Stimulated activated CD8-positive, alpha-beta memory T cell treated with anti-CD3 and anti-CD28 coated beads, Interleukin-12 subunit alpha, Interleukin-12 subunit beta, amount 100 ng/mL, for 4 hours (primary cell): ENCODE measurements around the gene MYL7.

Experiments
- DNase-seq: peaks from one replicate; pipeline ENCODE4 v3.0.0-alpha.2; 2020; ENCODE audit warnings: low read depth

MYL7 gene

GRCh38 chr7:44150466-44150832, 9.3 kb upstream of the MYL7 start:
- DNase-seq: no peak

DNA sequence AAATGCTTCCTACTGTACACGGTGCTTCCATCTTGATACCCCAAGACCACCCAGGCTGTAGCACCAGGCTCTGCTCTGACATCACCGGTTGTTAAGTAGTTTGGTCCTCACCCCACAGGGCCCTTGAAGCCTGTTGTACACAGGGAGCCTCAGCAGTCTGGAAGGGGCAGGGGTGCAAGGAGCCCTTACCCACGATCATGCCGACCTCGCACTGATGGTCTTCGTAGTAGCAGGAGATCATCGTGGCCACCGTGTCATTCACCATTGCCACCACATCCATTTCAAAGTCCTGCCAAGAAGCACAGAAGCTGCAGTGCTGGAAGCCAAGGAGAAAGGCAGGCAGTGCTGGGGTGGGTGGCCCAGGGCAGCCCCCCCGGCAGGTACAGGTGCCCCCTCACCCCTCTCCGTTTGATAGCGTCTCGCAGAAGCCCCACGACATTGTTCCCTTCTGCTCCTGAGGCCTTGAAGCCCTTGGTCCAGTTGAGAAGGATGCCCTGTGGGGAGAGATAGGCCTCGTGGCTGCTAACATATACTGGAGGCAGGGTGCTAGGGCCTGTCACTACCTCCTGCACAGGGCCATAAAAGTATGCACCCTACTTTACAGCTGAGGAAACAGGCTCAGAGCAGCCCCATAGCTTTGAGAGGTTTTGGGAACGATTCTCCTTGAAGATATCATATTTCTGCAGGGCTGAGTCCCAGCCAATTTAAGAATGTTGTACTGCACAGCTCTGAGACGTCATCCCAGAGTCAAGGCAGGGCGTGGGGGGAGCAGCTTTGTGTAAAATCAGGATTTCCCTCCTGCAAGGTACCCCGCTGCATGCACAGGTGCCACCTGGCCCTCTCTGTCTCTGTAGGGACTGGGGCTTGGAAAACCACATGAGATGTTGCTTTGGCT, 8.7 kb upstream of the MYL7 start:
- DNase-seq: no peak

GRCh38 chr7:44148961-44149536, 7.9 kb upstream of the MYL7 start:
- DNase-seq: no peak

- no peak for DNase-seq
Observed at GRCh38 chr7:44148166-44148565, 7.0 kb upstream of the MYL7 start.

GRCh38 chr7:44147026-44147991, 6.2 kb upstream of the MYL7 start:
- no peak for DNase-seq

DNA sequence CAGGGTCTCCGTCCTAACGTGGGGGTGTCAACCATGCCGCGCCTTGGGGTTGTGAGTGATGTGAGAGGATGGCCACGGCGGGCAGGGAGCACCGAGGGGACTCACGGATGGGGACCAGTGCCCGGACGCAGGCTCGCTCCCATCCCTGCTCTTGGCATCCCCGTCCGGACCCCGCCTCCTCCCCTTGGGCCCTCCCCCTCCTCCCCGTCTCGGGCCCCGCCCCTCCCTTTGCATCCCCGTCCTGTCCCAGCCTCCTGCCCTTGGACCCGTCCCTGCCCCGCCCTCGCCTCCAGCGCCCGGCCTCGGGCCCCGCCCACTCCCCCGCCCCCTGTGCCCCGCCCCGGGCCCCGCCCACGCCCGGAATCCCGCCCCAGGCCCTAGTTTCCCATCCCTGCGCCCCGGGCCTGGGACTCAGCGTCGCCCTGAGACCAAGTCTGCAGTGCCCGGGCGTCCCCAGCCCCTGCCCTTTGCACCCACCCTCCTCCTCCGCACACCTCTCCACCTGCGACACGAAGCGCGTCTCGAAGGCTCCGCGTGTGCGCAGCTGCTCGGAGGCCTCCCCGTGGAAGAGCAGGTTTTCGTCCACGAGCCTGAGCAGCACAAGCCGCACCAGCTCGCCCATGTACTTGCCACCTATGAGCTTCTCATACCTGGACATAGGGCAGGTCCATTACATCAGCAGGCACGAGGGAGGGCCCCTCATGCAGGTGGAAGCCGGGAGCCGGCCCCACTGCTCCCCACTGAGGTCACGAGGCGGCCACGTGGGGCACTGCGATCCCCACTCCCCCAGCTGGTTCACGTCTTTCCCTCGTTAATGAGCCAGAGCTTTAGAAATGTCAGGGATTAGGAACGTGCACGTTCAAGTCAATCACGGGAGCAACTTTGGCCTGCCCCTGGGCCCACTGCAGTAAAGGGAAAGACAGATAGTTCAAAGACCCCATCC, 5.1 kb upstream of the MYL7 start:
- DNase-seq: peak; percentile 51

DNA sequence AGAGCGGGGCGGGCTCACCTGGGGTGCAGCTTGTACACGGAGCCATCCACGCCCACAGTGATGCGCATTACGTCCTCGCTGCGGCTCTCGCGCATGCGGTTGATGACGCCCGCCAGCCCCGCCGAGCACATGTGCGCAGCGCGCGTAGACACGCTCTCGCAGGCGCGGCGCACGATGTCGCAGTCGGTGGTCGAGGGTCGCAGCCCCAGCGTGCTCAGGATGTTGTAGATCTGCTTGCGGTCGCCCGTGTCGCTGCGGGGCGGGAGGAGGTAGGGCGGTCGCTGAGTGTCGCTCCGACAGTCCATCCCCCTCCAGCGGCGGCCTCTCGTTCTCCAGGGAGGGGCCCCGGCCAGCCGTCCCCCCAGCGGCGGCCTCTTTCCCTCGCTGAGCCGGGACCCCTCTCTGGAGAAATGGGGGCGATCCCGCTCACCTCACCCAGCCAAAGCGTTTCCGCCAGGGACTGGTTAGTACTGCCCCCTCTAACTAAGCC, 4.4 kb upstream of the MYL7 start:
- peak; percentile 43 for DNase-seq

DNA sequence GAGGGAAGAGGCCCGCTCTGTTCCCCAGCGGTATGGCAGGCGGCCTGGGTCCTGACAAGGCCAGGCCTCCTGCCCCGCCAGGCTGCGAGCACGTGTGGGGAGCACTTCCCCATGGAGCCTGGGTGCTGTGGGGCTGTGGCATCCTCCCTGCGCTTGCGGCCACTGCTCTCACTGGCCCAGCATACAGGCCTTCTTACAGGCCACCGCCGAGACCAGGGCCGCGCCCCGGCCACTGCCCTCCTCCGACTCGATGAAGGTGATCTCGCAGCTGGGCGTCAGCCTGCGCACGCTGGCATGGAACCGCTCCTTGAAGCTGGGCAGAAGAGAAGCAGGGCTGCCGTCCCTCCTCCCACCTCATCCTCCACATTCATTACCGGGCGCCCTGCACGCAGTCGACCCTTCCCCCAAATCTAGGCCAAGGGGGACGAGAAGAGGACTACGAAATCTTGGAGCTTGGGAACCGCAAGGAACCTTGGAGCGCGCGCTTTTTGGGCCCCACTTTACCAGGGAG, 3.9 kb upstream of the MYL7 start:
- no peak for DNase-seq

DNA sequence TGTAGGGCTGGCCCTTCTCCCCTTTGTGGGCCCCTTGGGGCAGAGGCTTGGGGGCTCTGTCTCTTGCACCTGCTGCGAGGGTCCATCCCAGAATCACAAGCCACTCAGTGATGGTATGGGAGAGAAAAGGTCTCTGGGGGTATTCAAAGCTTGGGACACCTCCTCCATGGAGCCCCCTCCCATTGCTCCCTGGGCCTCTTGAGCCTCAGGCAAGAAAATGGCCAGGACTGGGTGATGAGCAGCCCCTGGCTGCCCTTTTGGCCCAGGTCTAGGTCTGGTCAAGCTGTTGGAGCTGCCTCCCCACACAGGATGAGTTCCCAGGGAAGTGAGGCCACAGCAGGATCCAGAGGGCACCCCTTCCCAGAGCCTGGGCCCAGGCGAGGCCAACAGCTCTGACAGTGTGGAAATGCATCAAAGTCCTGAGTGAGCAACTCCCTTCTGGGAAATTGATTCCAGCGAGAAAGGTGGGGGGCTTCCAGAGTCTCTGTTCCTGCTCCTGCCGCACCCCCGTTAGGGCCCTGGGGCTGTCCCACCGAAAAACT, 3.4 kb upstream of the MYL7 start:
- DNase-seq: no peak

DNA sequence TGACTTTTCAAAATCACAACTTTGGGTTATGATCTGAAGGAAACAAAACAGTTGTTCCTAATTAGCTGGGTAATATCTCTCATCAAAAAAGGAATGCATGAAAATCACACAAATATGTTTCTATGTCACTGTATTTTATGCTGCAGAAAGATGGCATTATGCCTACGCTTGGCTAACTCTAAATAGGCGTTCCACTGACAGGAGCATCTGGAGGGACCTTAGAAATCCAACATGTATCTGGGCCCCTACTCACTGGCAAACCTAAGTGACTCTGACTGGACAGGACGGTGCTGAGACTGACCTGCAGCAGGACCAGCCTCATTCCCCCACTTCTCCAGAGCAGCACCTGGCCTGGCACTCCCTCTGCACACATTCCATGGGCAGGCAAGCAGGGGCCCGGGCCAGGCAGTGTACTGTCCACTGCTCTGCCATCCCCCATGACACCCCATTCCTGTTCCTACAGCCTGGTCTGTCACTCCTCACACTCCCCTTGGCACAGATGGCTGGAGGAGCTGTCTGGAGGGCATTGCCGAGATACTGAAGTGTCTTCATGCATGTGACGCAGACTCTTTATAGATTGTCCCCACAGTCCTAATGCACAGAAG, 2.6 kb upstream of the MYL7 start:
- DNase-seq: no peak

DNA sequence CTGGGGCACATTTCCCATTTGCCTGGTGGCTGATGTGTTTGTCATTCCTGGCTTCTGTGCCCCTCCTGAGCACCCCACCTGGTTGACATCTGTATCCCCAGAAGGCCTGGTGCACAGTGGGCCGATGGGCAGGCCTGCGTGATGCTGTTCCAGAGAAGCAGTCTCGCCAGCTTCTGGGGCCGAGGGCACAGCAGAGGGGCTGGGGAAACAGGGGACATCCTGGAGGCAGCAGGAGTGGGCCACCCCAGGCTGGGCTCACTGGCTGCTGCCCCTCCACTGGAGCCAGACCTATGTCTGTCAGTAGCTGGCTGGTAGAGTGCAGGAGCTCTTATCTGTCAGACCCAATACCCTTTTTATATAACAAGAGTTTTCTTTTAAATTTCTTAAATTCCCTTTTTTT, 896 bp upstream of the MYL7 start:
- no peak for DNase-seq

DNA sequence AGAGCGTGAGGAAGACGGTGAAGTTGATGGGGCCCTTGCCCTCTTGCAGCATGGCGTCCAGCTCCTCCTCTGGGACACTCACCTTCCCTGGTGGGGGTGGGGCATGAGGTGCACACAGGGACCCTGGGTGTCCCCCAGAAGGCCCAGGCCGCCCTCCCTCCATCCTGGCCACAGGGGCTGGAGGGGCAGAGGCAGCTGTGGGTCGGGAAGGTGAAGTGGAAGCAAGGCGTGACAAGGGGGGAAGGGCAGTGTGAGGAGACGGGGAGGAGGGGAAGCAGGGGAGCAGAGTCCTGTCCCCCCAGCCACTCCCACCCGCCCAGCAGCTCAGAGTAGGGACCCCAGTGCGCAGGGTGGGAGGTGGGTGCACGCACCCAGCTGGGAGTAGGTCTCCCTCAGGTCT, 791 bp downstream of the MYL7 start:
- DNase-seq: no peak

DNA sequence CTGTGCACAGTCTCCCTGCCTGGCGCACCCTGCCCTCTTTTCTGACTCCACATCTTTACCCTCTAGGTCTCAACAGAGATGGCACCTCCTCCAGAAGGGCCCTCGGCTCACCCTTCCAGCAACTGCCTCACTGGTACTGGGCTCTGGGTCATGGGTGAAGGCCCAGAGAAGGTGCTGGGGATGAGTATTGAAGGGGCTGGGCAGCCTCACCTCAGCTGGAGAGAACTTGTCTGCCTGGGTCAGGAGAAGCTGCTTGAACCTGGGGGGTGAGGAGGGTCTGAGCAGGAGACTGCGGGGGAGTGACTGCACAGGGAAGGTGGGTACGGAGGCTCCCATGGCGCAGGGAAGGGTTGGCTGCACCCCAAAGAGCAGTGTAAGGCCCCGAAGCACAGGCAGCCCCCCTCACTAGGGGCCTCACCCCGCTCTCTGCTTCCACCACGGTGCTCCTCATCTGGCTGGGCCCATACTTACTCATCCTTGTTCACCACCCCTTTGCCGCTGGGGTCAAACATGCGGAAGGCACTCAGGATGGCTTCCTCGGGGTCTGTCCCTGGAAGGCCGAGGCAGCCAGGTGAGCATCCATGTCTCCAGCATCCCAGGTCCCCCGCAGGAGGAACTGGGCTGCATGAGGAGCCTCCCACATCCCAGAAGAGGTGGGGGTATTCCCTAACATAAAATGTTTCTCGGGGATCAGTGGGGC, 1.7 kb downstream of the MYL7 start:
- DNase-seq: no peak

GRCh38 chr7:44138698-44139097, 2.4 kb downstream of the MYL7 start:
- no peak for DNase-seq

GRCh38 chr7:44136731-44137130, 4.4 kb downstream of the MYL7 start:
- no peak for DNase-seq

DNA sequence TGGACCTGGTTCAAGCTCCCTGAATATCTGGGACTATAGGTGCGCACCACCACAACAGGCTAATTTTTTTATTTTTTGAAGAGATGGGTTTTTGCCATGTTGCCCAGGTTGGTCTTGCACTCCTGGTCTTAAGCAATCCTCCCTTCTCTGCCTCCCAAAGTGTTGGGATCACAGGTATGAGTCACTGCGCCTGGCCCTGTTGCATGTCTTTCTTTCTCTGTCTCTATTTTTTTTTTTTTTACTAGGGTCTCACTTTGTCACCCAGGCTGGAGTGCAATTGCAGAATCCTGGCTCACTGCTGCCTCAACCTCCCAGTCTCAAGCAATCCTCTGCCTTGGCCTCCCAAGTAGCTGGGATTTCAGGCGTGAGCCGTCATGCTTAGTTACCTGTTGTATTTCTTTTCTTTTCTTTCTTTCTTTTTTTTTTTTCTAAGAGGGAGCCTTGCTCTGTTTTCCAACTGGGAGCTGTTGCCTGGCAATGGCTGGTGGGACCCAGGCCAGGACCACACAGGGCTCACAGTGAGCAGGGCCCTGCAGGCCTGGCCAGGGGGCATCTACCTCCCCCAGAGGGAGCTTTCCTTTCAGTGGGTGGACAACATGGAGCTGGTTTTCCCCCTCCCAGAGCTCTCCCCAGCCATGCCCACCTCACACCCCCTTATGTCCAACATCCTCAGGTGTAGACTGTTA, 6.0 kb downstream of the MYL7 start:
- DNase-seq: no peak

- DNase-seq: no peak
Observed at GRCh38 chr7:44133295-44133694, 7.8 kb downstream of the MYL7 start.

- DNase-seq: no peak
Observed at GRCh38 chr7:44132039-44132438, 9.1 kb downstream of the MYL7 start.
